Stimulated activated CD4-positive, alpha-beta T cell treated with anti-CD3 and anti-CD28 coated beads, Interleukin-12 subunit alpha, Interleukin-12 subunit beta, amount 100 ng/mL, for 48 hours (primary cell): ENCODE measurements around the gene CTNNA2.

ENCODE experiments used
- DNase-seq, 3 donors: peaks; one replicate each; pipeline ENCODE4 v3.0.0-alpha.2; 2020; ENCODE audit warnings: low read depth in 2 of 3, low spot score in 1 of 3

Gene CTNNA2

GRCh38 chr2:80454628-80455027 lies 941.8 kb downstream of the CTNNA2 start:
- DNase-seq, result no peak

GRCh38 chr2:80459028-80459427 lies 946.2 kb downstream of the CTNNA2 start:
- DNase-seq, result no peak

GRCh38 chr2:80461505-80462197 lies 948.8 kb downstream of the CTNNA2 start:
- no peak for DNase-seq

- no peak for DNase-seq
Observed at GRCh38 chr2:80462654-80463053, 949.8 kb downstream of the CTNNA2 start.

- DNase-seq, result no peak
Observed at GRCh38 chr2:80464275-80464674, 951.4 kb downstream of the CTNNA2 start.

GRCh38 chr2:80467262-80467811 lies 954.5 kb downstream of the CTNNA2 start:
- no peak for DNase-seq

- no peak for DNase-seq
Observed at GRCh38 chr2:80469428-80469827, 956.6 kb downstream of the CTNNA2 start.

GRCh38 chr2:80473069-80473468 lies 960.2 kb downstream of the CTNNA2 start:
- no peak for DNase-seq

- no peak for DNase-seq
Observed at GRCh38 chr2:80473796-80474195, 960.9 kb downstream of the CTNNA2 start.

GRCh38 chr2:80475970-80476369 lies 963.1 kb downstream of the CTNNA2 start:
- no peak for DNase-seq

- no peak for DNase-seq
Observed at GRCh38 chr2:80476535-80477117, 963.8 kb downstream of the CTNNA2 start.

GRCh38 chr2:80482276-80482675 lies 969.4 kb downstream of the CTNNA2 start:
- no peak for DNase-seq

GRCh38 chr2:80489717-80490116 lies 976.9 kb downstream of the CTNNA2 start:
- no peak for DNase-seq

GRCh38 chr2:80490964-80491363 lies 978.1 kb downstream of the CTNNA2 start:
- no peak for DNase-seq

- DNase-seq, result no peak
Observed at GRCh38 chr2:80496346-80496745, 983.5 kb downstream of the CTNNA2 start.

- DNase-seq, result no peak
Observed at GRCh38 chr2:80496775-80497174, 983.9 kb downstream of the CTNNA2 start.

- no peak for DNase-seq
Observed at GRCh38 chr2:80499095-80499494, 986.2 kb downstream of the CTNNA2 start.

GRCh38 chr2:80501874-80502624 lies 989.2 kb downstream of the CTNNA2 start:
- DNase-seq, result no peak

GRCh38 chr2:80506563-80506962 lies 993.7 kb downstream of the CTNNA2 start:
- no peak for DNase-seq

GRCh38 chr2:80510716-80511115 lies 997.9 kb downstream of the CTNNA2 start:
- no peak for DNase-seq

- DNase-seq, result no peak
Observed at GRCh38 chr2:80515964-80516363, 1003.1 kb downstream of the CTNNA2 start.

- no peak for DNase-seq
Observed at GRCh38 chr2:80517316-80517715, 1004.5 kb downstream of the CTNNA2 start.
